Spleen (tissue), 11 donors: ENCODE data around the gene ZNF362. TPM values are rescaled to one million over a fixed set of nuclear protein-coding genes. Genes with fewer than 3 reads are reported as not detected.

Source experiments
- DNase-seq: peaks from one replicate; pipeline ENCODE4 v3.0.0-alpha.2; 2020
- H3K27ac ChIP-seq, 8 donors: fragments of 200-600 bp; sonication (generic) in 7 of 8; 1 replicate in 4 of 8; 2 replicates in 4 of 8; pipeline versions ENCODE4 v1.5.0 to v1.8.0; 2016 to 2021; ENCODE audit warnings: inconsistent platforms in 4 of 8, mild to moderate bottlenecking in 4 of 8, moderate library complexity in 1 of 8
- H3K27me3 ChIP-seq, 7 donors: fragments of 200-600 bp; sonication (generic) in 6 of 7; replicated peaks in 1 of 7; 1 replicate in 4 of 7; 2 replicates in 3 of 7; pipeline versions ENCODE4 v1.5.0 to v1.8.0; 2016 to 2021; ENCODE audit warnings: inconsistent platforms in 3 of 7, mild to moderate bottlenecking in 1 of 7
- H3K36me3 ChIP-seq, 6 donors: fragments of 200-600 bp; sonication (generic) in 5 of 6; 1 replicate in 4 of 6; 2 replicates in 2 of 6; pipeline versions ENCODE4 v1.5.0 to v1.8.0; 2016 to 2021; ENCODE audit warnings: inconsistent platforms in 2 of 6
- H3K4me1 ChIP-seq, 6 donors: fragments of 200-600 bp; sonication (generic) in 5 of 6; 1 replicate in 3 of 6; 2 replicates in 3 of 6; pipeline versions ENCODE4 v1.5.0 to v1.8.0; 2016 to 2021; ENCODE audit warnings: inconsistent platforms in 3 of 6
- H3K4me3 ChIP-seq, 8 donors: fragments of 200-600 bp; sonication (generic) in 7 of 8; 1 replicate in 4 of 8; 2 replicates in 4 of 8; pipeline versions ENCODE4 v1.5.0 to v1.8.0; 2016 to 2021; ENCODE audit warnings: inconsistent platforms in 4 of 8, mild to moderate bottlenecking in 4 of 8, moderate library complexity in 2 of 8
- H3K9me3 ChIP-seq, 8 donors: fragments of 200-600 bp; sonication (generic) in 7 of 8; 1 replicate in 4 of 8; 2 replicates in 4 of 8; pipeline versions ENCODE4 v1.5.0 to v1.8.0; 2016 to 2021; ENCODE audit warnings: inconsistent platforms in 4 of 8
- POLR2A ChIP-seq, 3 donors: fragments of 450-650 bp; IDR thresholded peaks; one replicate each; pipeline ENCODE4 v1.5.1; 2017; ENCODE audit warnings: antibody characterized with exemption in 3 of 3, mild to moderate bottlenecking in 1 of 3
- POLR2AphosphoS5 ChIP-seq, 3 donors: sonication (generic); formaldehyde crosslinking; IDR thresholded peaks; one replicate each; pipeline ENCODE4 v1.5.1; 2017; ENCODE audit warnings: antibody characterized with exemption in 3 of 3
- WGBS, 5 donors: extraction: QIAGEN DNeasy Blood & Tissue Kit in 3 of 5; methylation state at CpG; one replicate each; pipeline versions ENCODE4 v1.1.5 to v1.1.7; 2013 to 2018; 5-methylcytosine and 5-hydroxymethylcytosine counted together
- intact Hi-C: fragments of 100-400 bp; cut with DNase I; formaldehyde crosslinking; loops from one replicate; pipeline ENCODE4 v1.15.0; 2023; ENCODE audit warnings: low total_unique reads
- polyA plus RNA-seq, 3 donors: library from polyadenylated mRNA; stranded (reverse); fragments of 200-250 nt; gene quantifications; one replicate each; pipeline ENCODE4 v1.2.1, GENCODE V29; 2013
- total RNA-seq, 7 donors: library from RNA; depleted of rRNA in 3 of 7; stranded (reverse); fragments of >200 nt in 3 of 7; fragmentation: NEBNext Ultra II Directional in 4 of 7; extraction: Animal tissue kit (Norgen Biotek cat#: 25700) in 4 of 7; gene quantifications; one replicate each; pipeline versions ENCODE4 v1.1.0 to v1.2.1, GENCODE V29; 2016 to 2021
- TF ChIP-seq, protein P1 (sequence below), 11 experiments: fragments of 200-600 bp in 7 of 11; fragments of 450-650 bp in 4 of 11; sonication (generic) in 4 of 11; IDR thresholded peaks in 8 of 11; conservative IDR thresholded peaks in 3 of 11; 1 replicate in 7 of 11; 2 replicates in 4 of 11; pipeline versions ENCODE4 v1.4.0 to v1.8.0; 2016 to 2021; ENCODE audit warnings: antibody characterized with exemption in 11 of 11, inconsistent platforms in 4 of 11, mild to moderate bottlenecking in 1 of 11
- donor health status: healthy with polysubstance abuse.
- donor health status: DM: no; HTN: no; CAD: no; lungs with moderate emphysema.
- donor health status: DM: no; HTN: no; CAD: no.
- donor health status: Bipolar disorder and iron deficiency.
- donor health status: healthy.
- donor health status: DM: no; HTN: no; CAD: no.
- donor health status: DM: yes; HTN: yes; CAD: no.

The ZNF362 gene
- total and polyA plus RNA-seq, 10 donors, result 8.7 to 47.0 (median 24.8) TPM

DNA sequence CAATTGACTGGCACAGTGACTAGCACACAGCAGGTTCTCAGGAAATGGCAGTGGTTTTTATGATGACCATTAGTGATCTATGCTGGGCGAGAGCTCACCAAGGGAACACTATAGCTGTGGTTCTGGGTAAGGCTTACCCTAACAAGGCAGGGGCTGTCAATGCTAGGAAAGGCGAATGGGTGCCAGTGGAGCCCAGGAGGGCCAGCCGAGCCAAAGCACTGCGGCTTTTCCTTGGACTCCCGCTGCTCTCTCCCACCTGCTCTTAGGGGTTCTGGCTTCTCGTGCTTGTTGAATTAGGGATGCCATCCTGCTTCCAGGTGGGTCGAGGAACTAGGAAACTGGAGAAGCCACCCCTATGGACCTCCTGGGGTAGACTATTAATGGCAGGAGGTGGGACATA, 74.6 kb downstream of the ZNF362 start:
- H3K9me3 ChIP-seq, result no peaks in the 10 kb centered on the region
- DNase-seq, result peak; percentile 39
- H3K4me3 ChIP-seq, result no peak overlapping the region
- TF ChIP-seq, protein P1, sequence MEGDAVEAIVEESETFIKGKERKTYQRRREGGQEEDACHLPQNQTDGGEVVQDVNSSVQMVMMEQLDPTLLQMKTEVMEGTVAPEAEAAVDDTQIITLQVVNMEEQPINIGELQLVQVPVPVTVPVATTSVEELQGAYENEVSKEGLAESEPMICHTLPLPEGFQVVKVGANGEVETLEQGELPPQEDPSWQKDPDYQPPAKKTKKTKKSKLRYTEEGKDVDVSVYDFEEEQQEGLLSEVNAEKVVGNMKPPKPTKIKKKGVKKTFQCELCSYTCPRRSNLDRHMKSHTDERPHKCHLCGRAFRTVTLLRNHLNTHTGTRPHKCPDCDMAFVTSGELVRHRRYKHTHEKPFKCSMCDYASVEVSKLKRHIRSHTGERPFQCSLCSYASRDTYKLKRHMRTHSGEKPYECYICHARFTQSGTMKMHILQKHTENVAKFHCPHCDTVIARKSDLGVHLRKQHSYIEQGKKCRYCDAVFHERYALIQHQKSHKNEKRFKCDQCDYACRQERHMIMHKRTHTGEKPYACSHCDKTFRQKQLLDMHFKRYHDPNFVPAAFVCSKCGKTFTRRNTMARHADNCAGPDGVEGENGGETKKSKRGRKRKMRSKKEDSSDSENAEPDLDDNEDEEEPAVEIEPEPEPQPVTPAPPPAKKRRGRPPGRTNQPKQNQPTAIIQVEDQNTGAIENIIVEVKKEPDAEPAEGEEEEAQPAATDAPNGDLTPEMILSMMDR (IDR thresholded peaks at IDR 0.05 in 8 of 11, conservative IDR thresholded peaks at IDR 0.05 in 3 of 11), result no peak
- TF ChIP-seq POLR2AphosphoS5 (IDR thresholded peaks at IDR 0.05) (no peak), POLR2A (IDR thresholded peaks at IDR 0.05) (no peak)
- intact Hi-C loops, result no loop called here
- peaks cover 16 to 100% (median 78%) of the 10 kb centered on the region in 6 donors for H3K36me3 ChIP-seq
- H3K27me3 ChIP-seq, result no peaks in the 10 kb centered on the region
- WGBS, 5 donors, result 92 to 97% (median 95%) methylated on average over 7 of the region's 7 CpGs
- peaks cover 21 to 100% (median 75%) of the 10 kb centered on the region in 6 donors for H3K4me1 ChIP-seq
- peak overlapping the region in 3 of 8 donors; percentile 98 to 99 (median 98) for H3K27ac ChIP-seq

DNA sequence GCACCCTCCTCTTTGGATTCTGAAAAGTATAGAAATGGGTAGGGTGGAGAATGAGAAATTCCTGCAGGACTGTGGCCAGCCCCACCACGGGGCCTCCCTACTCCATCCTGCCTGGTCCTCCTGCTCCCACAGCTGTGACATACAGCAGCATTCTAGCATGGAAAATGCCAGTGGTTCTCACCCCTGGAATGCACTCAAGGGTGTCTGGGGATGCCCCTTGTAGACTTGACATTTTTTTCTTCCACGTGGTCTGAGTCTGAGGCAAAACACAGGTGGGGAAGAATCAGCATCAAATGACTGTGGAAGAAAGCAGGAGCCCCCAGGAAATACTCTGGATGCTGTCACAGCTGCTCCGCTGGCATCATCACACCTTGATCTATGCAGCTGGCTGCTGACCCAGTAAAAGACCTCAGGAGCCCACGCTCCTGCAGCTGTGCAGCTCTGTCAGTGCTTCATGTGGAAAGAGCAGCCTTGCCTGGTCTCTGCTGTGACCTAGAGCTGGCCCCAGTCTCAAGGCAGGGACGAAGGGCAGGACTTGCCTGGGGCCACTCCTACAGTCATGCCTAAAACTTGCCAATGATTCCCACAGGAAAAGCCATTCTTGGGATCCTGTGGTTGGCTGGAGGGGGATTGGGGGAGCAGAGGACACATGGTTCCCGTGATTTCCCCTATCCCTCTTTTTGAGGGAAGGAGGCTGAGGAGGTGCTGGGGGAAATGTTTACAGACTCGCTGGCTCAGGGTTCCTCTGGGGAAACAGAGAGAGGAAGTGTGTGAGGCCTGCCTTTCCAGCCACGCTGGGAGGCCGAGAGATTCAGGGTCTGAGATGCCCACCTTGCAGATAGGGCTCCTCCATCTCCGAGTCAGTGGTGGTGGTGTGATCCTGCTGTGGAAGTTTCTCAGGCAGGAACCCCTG, 75.4 kb downstream of the ZNF362 start:
- intact Hi-C loops, result no loop called here

GRCh38 chr1:33332357-33332789, 76.1 kb downstream of the ZNF362 start:
- DNase-seq, result no peak
- Histone ChIP-seq H3K4me3 (no peak overlapping the region), H3K27ac (peak overlapping the region in 6 of 8 donors; percentile 7 to 99 (median 98)), H3K4me1 (peaks cover 27 to 100% (median 80%) of the 10 kb centered on the region in 6 donors), H3K36me3 (peaks cover 16 to 92% (median 64%) of the 10 kb centered on the region in 6 donors), H3K27me3 (no peaks in the 10 kb centered on the region), H3K9me3 (no peaks in the 10 kb centered on the region)
- intact Hi-C loops, result no loop called here
- no peak for TF ChIP-seq POLR2A (IDR thresholded peaks at IDR 0.05)
- TF ChIP-seq, protein P1 (IDR thresholded peaks at IDR 0.05 in 8 of 11, conservative IDR thresholded peaks at IDR 0.05 in 3 of 11), result no peak
- TF ChIP-seq POLR2AphosphoS5 (IDR thresholded peaks at IDR 0.05), result no peak
- 84 to 90% (median 88%) methylated on average over 10 of the region's 10 CpGs for WGBS, 5 donors

More for the DNA sequence above, 75.4 kb downstream of the ZNF362 start:
- Histone ChIP-seq H3K9me3 (no peaks in the 10 kb centered on the region), H3K27me3 (no peaks in the 10 kb centered on the region), H3K27ac (peak overlapping the region in 6 of 8 donors; percentile 7 to 99 (median 98)), H3K4me3 (no peak overlapping the region), H3K36me3 (peaks cover 16 to 98% (median 70%) of the 10 kb centered on the region in 6 donors), H3K4me1 (peaks cover 26 to 100% (median 76%) of the 10 kb centered on the region in 6 donors)
- DNase-seq, result peak; percentile 68
- WGBS, 5 donors, result 62 to 73% (median 67%) methylated on average over 10 of the region's 10 CpGs
- TF ChIP-seq POLR2AphosphoS5 (IDR thresholded peaks at IDR 0.05), result peak in 2 of 3 donors; percentile 23 to 45
- TF ChIP-seq POLR2A (IDR thresholded peaks at IDR 0.05), result no peak
- TF ChIP-seq, protein P1 (IDR thresholded peaks at IDR 0.05 in 8 of 11, conservative IDR thresholded peaks at IDR 0.05 in 3 of 11), result no peak

GRCh38 chr1:33332881-33333280, 76.6 kb downstream of the ZNF362 start:
- intact Hi-C loops, result no loop called here
- Histone ChIP-seq H3K4me3 (no peak overlapping the region), H3K27ac (peak overlapping the region in 5 of 8 donors; percentile 9 to 99 (median 98)), H3K4me1 (peaks cover 32 to 100% (median 79%) of the 10 kb centered on the region in 6 donors), H3K27me3 (no peaks in the 10 kb centered on the region), H3K36me3 (peaks cover 12 to 87% (median 59%) of the 10 kb centered on the region in 6 donors), H3K9me3 (no peaks in the 10 kb centered on the region)
- WGBS, 5 donors, result 81 to 93% (median 87%) methylated on average over 5 of the region's 5 CpGs
- TF ChIP-seq, protein P1 (IDR thresholded peaks at IDR 0.05 in 8 of 11, conservative IDR thresholded peaks at IDR 0.05 in 3 of 11), result no peak
- TF ChIP-seq POLR2A (IDR thresholded peaks at IDR 0.05) (no peak), POLR2AphosphoS5 (IDR thresholded peaks at IDR 0.05) (no peak)
- peak; percentile 20 for DNase-seq
